ENCODE measurements around the gene RANBP9. TPM values are rescaled to one million over a fixed set of nuclear protein-coding genes. Genes with fewer than 3 reads are reported as not detected.

The RANBP9 gene
- total RNA-seq, 1 experiment from 2014 or later = 57.4 TPM

DNA sequence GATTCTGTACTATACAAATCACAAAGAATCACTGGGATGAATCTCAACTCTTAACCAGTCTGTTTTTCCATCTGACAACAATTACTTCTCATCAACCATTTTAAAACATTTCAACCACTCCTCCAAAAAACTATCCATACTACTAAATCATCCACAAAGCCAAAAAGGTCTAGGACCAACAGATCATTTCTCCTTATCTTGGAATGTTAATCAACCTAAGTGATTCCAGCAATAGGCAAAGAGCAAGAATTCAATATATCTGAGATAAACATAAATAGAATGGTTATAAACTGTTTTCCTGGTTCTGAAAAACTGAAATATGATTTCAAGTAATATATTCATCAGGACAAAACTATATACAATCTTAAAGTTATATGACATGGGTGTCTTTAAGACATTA is 28.6 kb downstream of the RANBP9 start:
- CTCF ChIA-PET = no interaction called here
- Histone ChIP-seq H3K4me1 (ENCODE audit: insufficient read depth, low read length, poor library complexity, severe bottlenecking) (no peaks in the 10 kb centered on the region), H3K27ac (ENCODE audit: low read depth, low read length, poor library complexity, severe bottlenecking) (no peak overlapping the region), H3K4me3 (ENCODE audit: low read depth, low read length, poor library complexity, severe bottlenecking) (no peak overlapping the region), H3K36me3 (ENCODE audit: insufficient read depth, low read length, poor library complexity, severe bottlenecking) (no peaks in the 10 kb centered on the region), H3K27me3 (replicated peaks; ENCODE audit: insufficient read depth, low read depth, low read length, poor library complexity) (no peaks in the 10 kb centered on the region), H3K9me3 (ENCODE audit: low read depth, low read length, poor library complexity, severe bottlenecking) (peaks cover 7% of the 10 kb centered on the region)
- intact Hi-C loops (cut with micrococcal nuclease; ENCODE audit: unreplicated experiment) = no loop called here
- POLR2A ChIA-PET (ENCODE audit: low non-redundant PET) = no interaction called here
- BruUV-seq (replicated peaks) = no TSS peak
- TF ChIP-seq, protein P1, sequence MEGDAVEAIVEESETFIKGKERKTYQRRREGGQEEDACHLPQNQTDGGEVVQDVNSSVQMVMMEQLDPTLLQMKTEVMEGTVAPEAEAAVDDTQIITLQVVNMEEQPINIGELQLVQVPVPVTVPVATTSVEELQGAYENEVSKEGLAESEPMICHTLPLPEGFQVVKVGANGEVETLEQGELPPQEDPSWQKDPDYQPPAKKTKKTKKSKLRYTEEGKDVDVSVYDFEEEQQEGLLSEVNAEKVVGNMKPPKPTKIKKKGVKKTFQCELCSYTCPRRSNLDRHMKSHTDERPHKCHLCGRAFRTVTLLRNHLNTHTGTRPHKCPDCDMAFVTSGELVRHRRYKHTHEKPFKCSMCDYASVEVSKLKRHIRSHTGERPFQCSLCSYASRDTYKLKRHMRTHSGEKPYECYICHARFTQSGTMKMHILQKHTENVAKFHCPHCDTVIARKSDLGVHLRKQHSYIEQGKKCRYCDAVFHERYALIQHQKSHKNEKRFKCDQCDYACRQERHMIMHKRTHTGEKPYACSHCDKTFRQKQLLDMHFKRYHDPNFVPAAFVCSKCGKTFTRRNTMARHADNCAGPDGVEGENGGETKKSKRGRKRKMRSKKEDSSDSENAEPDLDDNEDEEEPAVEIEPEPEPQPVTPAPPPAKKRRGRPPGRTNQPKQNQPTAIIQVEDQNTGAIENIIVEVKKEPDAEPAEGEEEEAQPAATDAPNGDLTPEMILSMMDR (conservative IDR thresholded peaks at IDR 0.05; ENCODE audit: low read depth, low read length) = no peak
- TF ChIP-seq EZH2 (IDR thresholded peaks at IDR 0.05; ENCODE audit: borderline replicate concordance, low read depth, low read length, poor library complexity, severe bottlenecking) = no peak
- DNase-seq (ENCODE audit: low spot score) = no peak

- ChIA-PET CTCF (no interaction called here), POLR2A (ENCODE audit: low non-redundant PET) (no interaction called here)
- Histone ChIP-seq H3K27ac (ENCODE audit: low read depth, low read length, poor library complexity, severe bottlenecking) (no peak overlapping the region), H3K4me1 (ENCODE audit: insufficient read depth, low read length, poor library complexity, severe bottlenecking) (no peaks in the 10 kb centered on the region), H3K36me3 (ENCODE audit: insufficient read depth, low read length, poor library complexity, severe bottlenecking) (peaks cover 5% of the 10 kb centered on the region), H3K4me3 (ENCODE audit: low read depth, low read length, poor library complexity, severe bottlenecking) (no peak overlapping the region), H3K9me3 (ENCODE audit: low read depth, low read length, poor library complexity, severe bottlenecking) (peaks cover 13% of the 10 kb centered on the region), H3K27me3 (replicated peaks; ENCODE audit: insufficient read depth, low read depth, low read length, poor library complexity) (no peaks in the 10 kb centered on the region)
- intact Hi-C loops (cut with micrococcal nuclease; ENCODE audit: unreplicated experiment) = no loop called here
- no peak for DNase-seq (ENCODE audit: low spot score)
- TF ChIP-seq, protein P1 (conservative IDR thresholded peaks at IDR 0.05; ENCODE audit: low read depth, low read length) = no peak
- TF ChIP-seq EZH2 (IDR thresholded peaks at IDR 0.05; ENCODE audit: borderline replicate concordance, low read depth, low read length, poor library complexity, severe bottlenecking) = no peak
- no TSS peak for BruUV-seq (replicated peaks)
Measured at GRCh38 chr6:13682346-13682745, 29.3 kb downstream of the RANBP9 start.

DNA sequence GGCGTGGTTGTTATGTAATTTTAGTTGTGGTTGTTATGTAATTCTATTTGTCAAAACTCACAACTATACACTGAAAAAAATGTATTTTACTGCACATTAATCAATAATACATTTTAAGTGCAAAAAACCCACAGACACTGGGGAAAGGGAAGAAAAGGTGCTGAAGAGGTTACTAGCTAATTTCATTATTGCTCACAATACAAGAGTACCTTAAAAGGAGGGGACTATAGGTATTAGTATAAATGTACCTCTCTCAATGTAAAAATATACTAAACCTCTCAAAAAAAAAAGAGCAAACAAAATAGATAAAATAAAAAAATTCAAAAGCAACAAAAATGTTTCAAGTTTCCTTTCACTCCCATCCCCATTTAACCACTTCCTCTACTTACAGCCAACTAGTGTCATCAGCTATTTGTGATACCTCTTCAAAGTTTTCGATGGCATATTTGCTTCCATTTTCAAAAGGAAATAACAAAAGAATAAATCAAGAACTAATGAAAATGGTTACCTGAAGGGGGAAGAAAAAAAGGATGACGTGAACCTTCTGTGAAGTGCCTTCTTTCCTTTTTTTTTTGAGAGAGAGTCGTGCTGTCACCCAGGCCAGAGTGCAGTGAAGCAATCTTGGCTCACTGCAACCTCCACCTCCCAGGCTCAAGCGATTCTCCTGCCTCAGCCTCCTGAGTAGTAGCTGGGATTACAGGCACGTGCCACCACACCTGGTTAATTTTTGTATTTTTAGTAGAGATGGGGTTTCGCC is 30.2 kb downstream of the RANBP9 start:
- ChIA-PET POLR2A (ENCODE audit: low non-redundant PET) (no interaction called here), CTCF (no interaction called here)
- H3K36me3 ChIP-seq (ENCODE audit: insufficient read depth, low read length, poor library complexity, severe bottlenecking) = peaks cover 9% of the 10 kb centered on the region
- H3K27ac ChIP-seq (ENCODE audit: low read depth, low read length, poor library complexity, severe bottlenecking) = no peak overlapping the region
- TF ChIP-seq, protein P1 (conservative IDR thresholded peaks at IDR 0.05; ENCODE audit: low read depth, low read length) = no peak
- no peak for TF ChIP-seq EZH2 (IDR thresholded peaks at IDR 0.05; ENCODE audit: borderline replicate concordance, low read depth, low read length, poor library complexity, severe bottlenecking)
- no peak for DNase-seq (ENCODE audit: low spot score)
- H3K4me3 ChIP-seq (ENCODE audit: low read depth, low read length, poor library complexity, severe bottlenecking) = no peak overlapping the region
- H3K27me3 ChIP-seq (replicated peaks; ENCODE audit: insufficient read depth, low read depth, low read length, poor library complexity) = no peaks in the 10 kb centered on the region
- peaks cover 20% of the 10 kb centered on the region for H3K9me3 ChIP-seq (ENCODE audit: low read depth, low read length, poor library complexity, severe bottlenecking)
- BruUV-seq (replicated peaks) = no TSS peak
- intact Hi-C loops (cut with micrococcal nuclease; ENCODE audit: unreplicated experiment) = no loop called here
- no peaks in the 10 kb centered on the region for H3K4me1 ChIP-seq (ENCODE audit: insufficient read depth, low read length, poor library complexity, severe bottlenecking)
